ENCODE data around the gene CANX.

Gene CANX

GRCh38 chr5:179771311-179771895, 72.6 kb downstream of the CANX start:
- Histone ChIP-seq H3K9me3 (replicated peaks; ENCODE audit: low read length) (no peaks in the 10 kb centered on the region), H3K4me1 (ENCODE audit: control insufficient read depth, insufficient read depth, low read length) (peaks cover 5% of the 10 kb centered on the region), H3K4me2 (ENCODE audit: low read length) (no peak overlapping the region), H3K4me3 (ENCODE audit: low read length) (no peak overlapping the region), H3K27me3 (ENCODE audit: control insufficient read depth, insufficient read depth, low read length) (no peaks in the 10 kb centered on the region), H3K9ac (ENCODE audit: low read depth, low read length) (no peak overlapping the region), H3K36me3 (ENCODE audit: insufficient read depth, low read length) (peaks cover 82% of the 10 kb centered on the region)

- H3K27me3 ChIP-seq (ENCODE audit: control insufficient read depth, insufficient read depth, low read length) = no peaks in the 10 kb centered on the region
- H3K9ac ChIP-seq (ENCODE audit: low read depth, low read length) = no peak overlapping the region
- H3K4me2 ChIP-seq (ENCODE audit: low read length) = no peak overlapping the region
- no peak overlapping the region for H3K4me3 ChIP-seq (ENCODE audit: low read length)
- no peaks in the 10 kb centered on the region for H3K4me1 ChIP-seq (ENCODE audit: control insufficient read depth, insufficient read depth, low read length)
- peaks cover 79% of the 10 kb centered on the region for H3K36me3 ChIP-seq (ENCODE audit: insufficient read depth, low read length)
- no peaks in the 10 kb centered on the region for H3K9me3 ChIP-seq (replicated peaks; ENCODE audit: low read length)
Observed at GRCh38 chr5:179772351-179772750, 73.6 kb downstream of the CANX start.

GRCh38 chr5:179773686-179774040, 74.9 kb downstream of the CANX start:
- Histone ChIP-seq H3K9ac (ENCODE audit: low read depth, low read length) (no peak overlapping the region), H3K36me3 (ENCODE audit: insufficient read depth, low read length) (peaks cover 78% of the 10 kb centered on the region), H3K4me2 (ENCODE audit: low read length) (no peak overlapping the region), H3K27me3 (ENCODE audit: control insufficient read depth, insufficient read depth, low read length) (no peaks in the 10 kb centered on the region), H3K4me3 (ENCODE audit: low read length) (no peak overlapping the region), H3K9me3 (replicated peaks; ENCODE audit: low read length) (no peaks in the 10 kb centered on the region), H3K4me1 (ENCODE audit: control insufficient read depth, insufficient read depth, low read length) (no peaks in the 10 kb centered on the region)

- Histone ChIP-seq H3K9ac (ENCODE audit: low read depth, low read length) (no peak overlapping the region), H3K4me1 (ENCODE audit: control insufficient read depth, insufficient read depth, low read length) (no peaks in the 10 kb centered on the region), H3K4me2 (ENCODE audit: low read length) (no peak overlapping the region), H3K27me3 (ENCODE audit: control insufficient read depth, insufficient read depth, low read length) (no peaks in the 10 kb centered on the region), H3K4me3 (ENCODE audit: low read length) (no peak overlapping the region), H3K36me3 (ENCODE audit: insufficient read depth, low read length) (peaks cover 73% of the 10 kb centered on the region), H3K9me3 (replicated peaks; ENCODE audit: low read length) (no peaks in the 10 kb centered on the region)
Observed at GRCh38 chr5:179774442-179774841, 75.7 kb downstream of the CANX start.

GRCh38 chr5:179776411-179776938, 77.7 kb downstream of the CANX start:
- peaks cover 68% of the 10 kb centered on the region for H3K36me3 ChIP-seq (ENCODE audit: insufficient read depth, low read length)
- no peak overlapping the region for H3K4me3 ChIP-seq (ENCODE audit: low read length)
- H3K9me3 ChIP-seq (replicated peaks; ENCODE audit: low read length) = no peaks in the 10 kb centered on the region
- H3K4me2 ChIP-seq (ENCODE audit: low read length) = no peak overlapping the region
- no peak overlapping the region for H3K9ac ChIP-seq (ENCODE audit: low read depth, low read length)
- no peaks in the 10 kb centered on the region for H3K27me3 ChIP-seq (ENCODE audit: control insufficient read depth, insufficient read depth, low read length)
- no peaks in the 10 kb centered on the region for H3K4me1 ChIP-seq (ENCODE audit: control insufficient read depth, insufficient read depth, low read length)

- no peaks in the 10 kb centered on the region for H3K27me3 ChIP-seq (ENCODE audit: control insufficient read depth, insufficient read depth, low read length)
- no peaks in the 10 kb centered on the region for H3K9me3 ChIP-seq (replicated peaks; ENCODE audit: low read length)
- no peak overlapping the region for H3K4me2 ChIP-seq (ENCODE audit: low read length)
- peaks cover 60% of the 10 kb centered on the region for H3K36me3 ChIP-seq (ENCODE audit: insufficient read depth, low read length)
- H3K4me3 ChIP-seq (ENCODE audit: low read length) = no peak overlapping the region
- no peaks in the 10 kb centered on the region for H3K4me1 ChIP-seq (ENCODE audit: control insufficient read depth, insufficient read depth, low read length)
- no peak overlapping the region for H3K9ac ChIP-seq (ENCODE audit: low read depth, low read length)
Observed at GRCh38 chr5:179777456-179777855, 78.7 kb downstream of the CANX start.

GRCh38 chr5:179777909-179778308, 79.1 kb downstream of the CANX start:
- peaks cover 57% of the 10 kb centered on the region for H3K36me3 ChIP-seq (ENCODE audit: insufficient read depth, low read length)
- H3K4me3 ChIP-seq (ENCODE audit: low read length) = no peak overlapping the region
- H3K27me3 ChIP-seq (ENCODE audit: control insufficient read depth, insufficient read depth, low read length) = no peaks in the 10 kb centered on the region
- no peaks in the 10 kb centered on the region for H3K9me3 ChIP-seq (replicated peaks; ENCODE audit: low read length)
- no peak overlapping the region for H3K4me2 ChIP-seq (ENCODE audit: low read length)
- H3K9ac ChIP-seq (ENCODE audit: low read depth, low read length) = no peak overlapping the region
- no peaks in the 10 kb centered on the region for H3K4me1 ChIP-seq (ENCODE audit: control insufficient read depth, insufficient read depth, low read length)

- no peaks in the 10 kb centered on the region for H3K4me1 ChIP-seq (ENCODE audit: control insufficient read depth, insufficient read depth, low read length)
- no peaks in the 10 kb centered on the region for H3K27me3 ChIP-seq (ENCODE audit: control insufficient read depth, insufficient read depth, low read length)
- H3K4me3 ChIP-seq (ENCODE audit: low read length) = no peak overlapping the region
- no peak overlapping the region for H3K4me2 ChIP-seq (ENCODE audit: low read length)
- H3K9ac ChIP-seq (ENCODE audit: low read depth, low read length) = no peak overlapping the region
- H3K9me3 ChIP-seq (replicated peaks; ENCODE audit: low read length) = no peaks in the 10 kb centered on the region
- peaks cover 51% of the 10 kb centered on the region for H3K36me3 ChIP-seq (ENCODE audit: insufficient read depth, low read length)
Observed at GRCh38 chr5:179778591-179778990, 79.8 kb downstream of the CANX start.

- no peak overlapping the region for H3K4me2 ChIP-seq (ENCODE audit: low read length)
- no peaks in the 10 kb centered on the region for H3K27me3 ChIP-seq (ENCODE audit: control insufficient read depth, insufficient read depth, low read length)
- H3K36me3 ChIP-seq (ENCODE audit: insufficient read depth, low read length) = peaks cover 40% of the 10 kb centered on the region
- no peak overlapping the region for H3K4me3 ChIP-seq (ENCODE audit: low read length)
- H3K4me1 ChIP-seq (ENCODE audit: control insufficient read depth, insufficient read depth, low read length) = no peaks in the 10 kb centered on the region
- no peak overlapping the region for H3K9ac ChIP-seq (ENCODE audit: low read depth, low read length)
- no peaks in the 10 kb centered on the region for H3K9me3 ChIP-seq (replicated peaks; ENCODE audit: low read length)
Observed at GRCh38 chr5:179779826-179780225, 81.1 kb downstream of the CANX start.

GRCh38 chr5:179780362-179780761, 81.6 kb downstream of the CANX start:
- no peaks in the 10 kb centered on the region for H3K27me3 ChIP-seq (ENCODE audit: control insufficient read depth, insufficient read depth, low read length)
- no peak overlapping the region for H3K4me3 ChIP-seq (ENCODE audit: low read length)
- no peaks in the 10 kb centered on the region for H3K4me1 ChIP-seq (ENCODE audit: control insufficient read depth, insufficient read depth, low read length)
- no peak overlapping the region for H3K9ac ChIP-seq (ENCODE audit: low read depth, low read length)
- H3K36me3 ChIP-seq (ENCODE audit: insufficient read depth, low read length) = peaks cover 35% of the 10 kb centered on the region
- no peaks in the 10 kb centered on the region for H3K9me3 ChIP-seq (replicated peaks; ENCODE audit: low read length)
- H3K4me2 ChIP-seq (ENCODE audit: low read length) = no peak overlapping the region

Measured in skeletal muscle satellite cell (primary cell).